HepG2 (cell line): ENCODE measurements around the gene GAPDH. TPM values are rescaled to one million over a fixed set of nuclear protein-coding genes. Genes with fewer than 3 reads are reported as not detected.

Experiments
- AHR ChIP-seq: IDR thresholded peaks from 2 replicates; pipeline ENCODE4 v1.6.1; 2018; ENCODE audit warnings: missing genetic modification reagents, missing compliant biosample characterization
- AKAP8 ChIP-seq: sonication (generic); formaldehyde crosslinking; IDR thresholded peaks from 2 replicates; pipeline ENCODE4 v1.5.1; 2020; ENCODE audit warnings: mild to moderate bottlenecking, missing genetic modification reagents
- ASH2L ChIP-seq: fragments of 300-600, 200-600 bp; sonication (generic); IDR thresholded peaks from 2 replicates; pipeline ENCODE4 v1.7.0; 2017; ENCODE audit warnings: low read depth, mild to moderate bottlenecking, moderate library complexity, mixed read lengths, low read length; ENCODE audit not compliant: insufficient read length
- BRD4 ChIP-seq: sonication (generic); formaldehyde crosslinking; IDR thresholded peaks from 2 replicates; pipeline ENCODE4 v1.4.0; 2020; ENCODE audit warnings: missing genetic modification reagents
- CBX1 ChIP-seq: IDR thresholded peaks from one replicate; pipeline ENCODE4 v1.6.1; 2016; ENCODE audit warnings: antibody characterized with exemption, low read depth
- PCBP1 ChIP-seq: fragments of 200-400 bp; formaldehyde crosslinking; IDR thresholded peaks from 2 replicates; pipeline ENCODE4 v1.6.1; 2017; ENCODE audit warnings: mild to moderate bottlenecking, low read depth, low read length, borderline replicate concordance
- RXRA ChIP-seq: sonication (generic); formaldehyde crosslinking; IDR thresholded peaks from 2 replicates; pipeline ENCODE4 v1.5.1; 2020; ENCODE audit warnings: missing genetic modification reagents
- ZNF367 ChIP-seq: sonication (generic); formaldehyde crosslinking; IDR thresholded peaks from 2 replicates; pipeline ENCODE4 v1.4.0; 2020; ENCODE audit warnings: missing genetic modification reagents, borderline replicate concordance
- ZNF556 ChIP-seq: sonication (generic); formaldehyde crosslinking; IDR thresholded peaks from 2 replicates; pipeline ENCODE4 v1.4.0; 2020; ENCODE audit warnings: mild to moderate bottlenecking, missing genetic modification reagents, borderline replicate concordance
- ZSCAN21 ChIP-seq: sonication (generic); formaldehyde crosslinking; IDR thresholded peaks from 2 replicates; pipeline ENCODE4 v1.8.0; 2022; ENCODE audit warnings: mild to moderate bottlenecking, missing genetic modification reagents, moderate library complexity, borderline replicate concordance
- ZSCAN30 ChIP-seq: sonication (generic); formaldehyde crosslinking; IDR thresholded peaks from 2 replicates; pipeline ENCODE4 v1.5.0; 2020; ENCODE audit warnings: mild to moderate bottlenecking, missing genetic modification reagents
- polyA plus RNA-seq, 8 experiments: library from polyadenylated mRNA; depleted of rRNA in 3 of 8; stranded (reverse) in 7 of 8; unstranded in 1 of 8; fragments of >200 nt; fragmentation: Illumina TruSeq in 4 of 8; extraction: Trizol in 4 of 8; gene quantifications; 2 replicates each; pipeline versions ENCODE4 v1.2.1 to v1.2.3, GENCODE V29; 2011 to 2016; ENCODE audit warnings: low read depth in 4 of 8, missing spikeins in 1 of 8, mixed read lengths in 1 of 8; ENCODE audit not compliant: insufficient read depth in 1 of 8
- total RNA-seq, 5 experiments: library from RNA; depleted of rRNA; stranded (reverse); fragments of >200 nt; fragmentation: Illumina TruSeq; extraction: Trizol; gene quantifications; 2 replicates each; pipeline ENCODE4 v1.2.3, GENCODE V29; 2016; ENCODE audit warnings: low read depth in 1 of 5
- TF ChIP-seq, protein P1 (sequence below): sonication (generic); formaldehyde crosslinking; conservative IDR thresholded peaks from 2 replicates; pipeline ENCODE4 v1.8.0; 2022; ENCODE audit warnings: mild to moderate bottlenecking, moderate library complexity, missing genetic modification reagents
- TF ChIP-seq, protein P2 (sequence below): sonication (generic); formaldehyde crosslinking; IDR thresholded peaks from 2 replicates; pipeline ENCODE4 v1.5.0; 2020; ENCODE audit warnings: missing genetic modification reagents
- TF ChIP-seq, protein P3 (sequence below), 2 experiments: fragments of 450-650 bp in 1 of 2; sonication (generic) in 1 of 2; formaldehyde crosslinking in 1 of 2; IDR thresholded peaks; 2 replicates each; pipeline versions ENCODE4 v1.6.1 to v1.8.0; 2016 to 2022; ENCODE audit warnings: antibody characterized with exemption in 1 of 2, mild to moderate bottlenecking in 1 of 2, missing genetic modification reagents in 1 of 2
- TF ChIP-seq, protein P4 (sequence below): sonication (generic); formaldehyde crosslinking; IDR thresholded peaks from 2 replicates; pipeline ENCODE4 v1.5.0; 2020; ENCODE audit warnings: mild to moderate bottlenecking, missing genetic modification reagents

Gene GAPDH
- total and polyA plus RNA-seq, 2 of the 13 experiments (the other 11 are each of a cell fraction or from before 2014, with no cell fraction given) = 3,038 to 12,722 TPM

DNA sequence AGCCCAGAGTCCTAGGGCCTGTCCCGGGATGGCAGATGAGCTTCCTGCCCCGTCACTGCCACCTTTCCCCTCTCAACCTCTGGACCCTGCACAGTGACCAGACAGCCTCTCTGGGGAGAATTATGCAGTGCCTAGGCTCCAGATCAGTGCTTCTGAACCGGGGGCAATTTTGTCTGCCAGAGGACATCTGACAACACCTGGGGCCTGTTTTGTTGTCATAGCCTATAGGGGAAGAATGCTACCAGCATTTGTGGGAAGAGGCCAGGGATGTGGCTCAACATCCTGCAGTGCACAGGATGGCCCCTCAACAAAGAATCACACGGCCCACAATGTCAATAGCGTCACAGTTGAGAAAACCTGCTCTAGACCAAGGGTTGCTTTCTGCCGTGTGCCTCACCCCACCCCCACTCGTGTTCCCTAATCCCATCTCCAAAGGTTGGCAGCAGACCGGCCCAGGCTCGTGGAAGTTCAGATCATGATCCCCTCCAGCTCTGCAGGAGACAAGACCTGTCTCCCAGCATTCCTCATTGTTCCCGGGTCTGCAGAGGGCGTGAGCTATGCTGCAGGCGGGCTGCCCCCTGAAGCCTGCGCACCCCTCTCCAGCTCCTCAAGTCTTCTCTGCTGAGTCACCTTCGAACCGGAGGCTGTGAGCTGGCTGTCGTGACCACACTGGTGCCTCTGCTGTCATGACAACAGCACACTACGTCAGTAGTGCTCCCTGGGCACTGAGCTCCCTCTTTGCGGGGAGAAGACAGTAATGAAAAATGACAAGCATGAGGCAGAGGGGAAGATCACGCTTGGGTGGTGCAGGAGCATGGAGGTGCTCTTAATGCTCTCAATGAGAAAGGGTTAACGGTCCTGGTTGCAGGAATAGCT is 2.0 kb upstream of the GAPDH start (continued):
- TF ChIP-seq BRD4 (peak; percentile 21; the same call in 1 of the 2 replicates), ZSCAN30 (CRISPR knock-in tag) (no peak), PCBP1 (no peak), ZNF556 (CRISPR knock-in tag) (peak; percentile 54; the same call in 1 of the 2 replicates), AKAP8 (CRISPR knock-in tag) (peak; percentile 87), RXRA (CRISPR knock-in tag) (peak; percentile 83), AHR (CRISPR knock-in tag) (peak; percentile 85; the same call in 1 of the 2 replicates), ASH2L (peak; percentile 65), ZNF367 (CRISPR knock-in tag) (no peak), CBX1 (peak; percentile 18), ZSCAN21 (CRISPR knock-in tag) (peak; percentile 39)
- TF ChIP-seq, protein P1, sequence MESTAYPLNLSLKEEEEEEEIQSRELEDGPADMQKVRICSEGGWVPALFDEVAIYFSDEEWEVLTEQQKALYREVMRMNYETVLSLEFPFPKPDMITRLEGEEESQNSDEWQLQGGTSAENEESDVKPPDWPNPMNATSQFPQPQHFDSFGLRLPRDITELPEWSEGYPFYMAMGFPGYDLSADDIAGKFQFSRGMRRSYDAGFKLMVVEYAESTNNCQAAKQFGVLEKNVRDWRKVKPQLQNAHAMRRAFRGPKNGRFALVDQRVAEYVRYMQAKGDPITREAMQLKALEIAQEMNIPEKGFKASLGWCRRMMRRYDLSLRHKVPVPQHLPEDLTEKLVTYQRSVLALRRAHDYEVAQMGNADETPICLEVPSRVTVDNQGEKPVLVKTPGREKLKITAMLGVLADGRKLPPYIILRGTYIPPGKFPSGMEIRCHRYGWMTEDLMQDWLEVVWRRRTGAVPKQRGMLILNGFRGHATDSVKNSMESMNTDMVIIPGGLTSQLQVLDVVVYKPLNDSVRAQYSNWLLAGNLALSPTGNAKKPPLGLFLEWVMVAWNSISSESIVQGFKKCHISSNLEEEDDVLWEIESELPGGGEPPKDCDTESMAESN = no peak
- TF ChIP-seq, protein P2, sequence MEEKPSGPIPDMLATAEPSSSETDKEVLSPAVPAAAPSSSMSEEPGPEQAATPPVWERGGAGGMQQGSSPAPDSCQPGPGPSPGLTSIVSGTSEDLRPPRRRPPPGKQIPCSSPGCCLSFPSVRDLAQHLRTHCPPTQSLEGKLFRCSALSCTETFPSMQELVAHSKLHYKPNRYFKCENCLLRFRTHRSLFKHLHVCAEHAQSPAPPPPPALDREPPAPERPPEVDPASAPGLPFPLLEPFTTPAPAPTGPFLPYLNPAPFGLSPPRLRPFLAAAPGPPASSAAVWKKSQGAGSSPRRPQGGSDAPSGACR (CRISPR knock-in tag) = no peak
- TF ChIP-seq, protein P3, sequence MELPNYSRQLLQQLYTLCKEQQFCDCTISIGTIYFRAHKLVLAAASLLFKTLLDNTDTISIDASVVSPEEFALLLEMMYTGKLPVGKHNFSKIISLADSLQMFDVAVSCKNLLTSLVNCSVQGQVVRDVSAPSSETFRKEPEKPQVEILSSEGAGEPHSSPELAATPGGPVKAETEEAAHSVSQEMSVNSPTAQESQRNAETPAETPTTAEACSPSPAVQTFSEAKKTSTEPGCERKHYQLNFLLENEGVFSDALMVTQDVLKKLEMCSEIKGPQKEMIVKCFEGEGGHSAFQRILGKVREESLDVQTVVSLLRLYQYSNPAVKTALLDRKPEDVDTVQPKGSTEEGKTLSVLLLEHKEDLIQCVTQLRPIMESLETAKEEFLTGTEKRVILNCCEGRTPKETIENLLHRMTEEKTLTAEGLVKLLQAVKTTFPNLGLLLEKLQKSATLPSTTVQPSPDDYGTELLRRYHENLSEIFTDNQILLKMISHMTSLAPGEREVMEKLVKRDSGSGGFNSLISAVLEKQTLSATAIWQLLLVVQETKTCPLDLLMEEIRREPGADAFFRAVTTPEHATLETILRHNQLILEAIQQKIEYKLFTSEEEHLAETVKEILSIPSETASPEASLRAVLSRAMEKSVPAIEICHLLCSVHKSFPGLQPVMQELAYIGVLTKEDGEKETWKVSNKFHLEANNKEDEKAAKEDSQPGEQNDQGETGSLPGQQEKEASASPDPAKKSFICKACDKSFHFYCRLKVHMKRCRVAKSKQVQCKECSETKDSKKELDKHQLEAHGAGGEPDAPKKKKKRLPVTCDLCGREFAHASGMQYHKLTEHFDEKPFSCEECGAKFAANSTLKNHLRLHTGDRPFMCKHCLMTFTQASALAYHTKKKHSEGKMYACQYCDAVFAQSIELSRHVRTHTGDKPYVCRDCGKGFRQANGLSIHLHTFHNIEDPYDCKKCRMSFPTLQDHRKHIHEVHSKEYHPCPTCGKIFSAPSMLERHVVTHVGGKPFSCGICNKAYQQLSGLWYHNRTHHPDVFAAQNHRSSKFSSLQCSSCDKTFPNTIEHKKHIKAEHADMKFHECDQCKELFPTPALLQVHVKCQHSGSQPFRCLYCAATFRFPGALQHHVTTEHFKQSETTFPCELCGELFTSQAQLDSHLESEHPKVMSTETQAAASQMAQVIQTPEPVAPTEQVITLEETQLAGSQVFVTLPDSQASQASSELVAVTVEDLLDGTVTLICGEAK (IDR thresholded peaks at IDR 0.05) = no peak
- TF ChIP-seq, protein P3 (CRISPR knock-in tag; IDR thresholded peaks at IDR 0.05) = no peak
- TF ChIP-seq, protein P4, sequence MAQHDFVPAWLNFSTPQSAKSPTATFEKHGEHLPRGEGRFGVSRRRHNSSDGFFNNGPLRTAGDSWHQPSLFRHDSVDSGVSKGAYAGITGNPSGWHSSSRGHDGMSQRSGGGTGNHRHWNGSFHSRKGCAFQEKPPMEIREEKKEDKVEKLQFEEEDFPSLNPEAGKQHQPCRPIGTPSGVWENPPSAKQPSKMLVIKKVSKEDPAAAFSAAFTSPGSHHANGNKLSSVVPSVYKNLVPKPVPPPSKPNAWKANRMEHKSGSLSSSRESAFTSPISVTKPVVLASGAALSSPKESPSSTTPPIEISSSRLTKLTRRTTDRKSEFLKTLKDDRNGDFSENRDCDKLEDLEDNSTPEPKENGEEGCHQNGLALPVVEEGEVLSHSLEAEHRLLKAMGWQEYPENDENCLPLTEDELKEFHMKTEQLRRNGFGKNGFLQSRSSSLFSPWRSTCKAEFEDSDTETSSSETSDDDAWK = no peak
